SU-DHL-6 (cell line): ENCODE results near the gene RNF222.

Source experiments
- EZH2phosphoT487 ChIP-seq: fragments of 200-600 bp; sonication (generic), shearing (Covaris generic); conservative IDR thresholded peaks from 2 replicates; pipeline ENCODE4 v1.6.1; 2018; ENCODE audit warnings: mild to moderate bottlenecking, antibody characterized with exemption, low read length, moderate library complexity, mixed read lengths
- TF ChIP-seq, protein P1 (sequence below): fragments of 200-600 bp; sonication (generic); IDR thresholded peaks from one replicate; pipeline ENCODE4 v1.5.1; 2017; ENCODE audit warnings: antibody characterized with exemption, mild to moderate bottlenecking, low read length, moderate library complexity; ENCODE audit not compliant: insufficient read depth, poor library complexity, severe bottlenecking

DNA sequence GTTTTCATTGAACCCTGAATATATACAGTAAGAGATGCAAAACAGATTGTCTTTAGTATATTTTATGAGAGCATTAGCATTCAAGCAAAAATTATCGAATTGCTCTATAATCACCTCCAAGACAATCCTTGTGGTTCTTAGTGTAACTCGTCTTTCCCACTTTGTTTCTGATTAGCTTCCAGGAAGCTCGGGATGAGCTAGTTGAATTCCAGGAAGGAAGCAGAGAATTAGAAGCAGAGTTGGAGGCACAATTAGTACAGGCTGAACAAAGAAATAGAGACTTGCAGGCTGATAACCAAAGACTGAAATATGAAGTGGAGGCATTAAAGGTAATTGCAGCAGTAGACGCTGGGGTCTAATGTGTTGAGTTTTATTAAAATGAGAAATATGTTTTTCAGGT lies 47.9 kb upstream of the RNF222 start:
- TF ChIP-seq, protein P1, sequence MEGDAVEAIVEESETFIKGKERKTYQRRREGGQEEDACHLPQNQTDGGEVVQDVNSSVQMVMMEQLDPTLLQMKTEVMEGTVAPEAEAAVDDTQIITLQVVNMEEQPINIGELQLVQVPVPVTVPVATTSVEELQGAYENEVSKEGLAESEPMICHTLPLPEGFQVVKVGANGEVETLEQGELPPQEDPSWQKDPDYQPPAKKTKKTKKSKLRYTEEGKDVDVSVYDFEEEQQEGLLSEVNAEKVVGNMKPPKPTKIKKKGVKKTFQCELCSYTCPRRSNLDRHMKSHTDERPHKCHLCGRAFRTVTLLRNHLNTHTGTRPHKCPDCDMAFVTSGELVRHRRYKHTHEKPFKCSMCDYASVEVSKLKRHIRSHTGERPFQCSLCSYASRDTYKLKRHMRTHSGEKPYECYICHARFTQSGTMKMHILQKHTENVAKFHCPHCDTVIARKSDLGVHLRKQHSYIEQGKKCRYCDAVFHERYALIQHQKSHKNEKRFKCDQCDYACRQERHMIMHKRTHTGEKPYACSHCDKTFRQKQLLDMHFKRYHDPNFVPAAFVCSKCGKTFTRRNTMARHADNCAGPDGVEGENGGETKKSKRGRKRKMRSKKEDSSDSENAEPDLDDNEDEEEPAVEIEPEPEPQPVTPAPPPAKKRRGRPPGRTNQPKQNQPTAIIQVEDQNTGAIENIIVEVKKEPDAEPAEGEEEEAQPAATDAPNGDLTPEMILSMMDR = no peak
- no peak for TF ChIP-seq EZH2phosphoT487
